Activated CD4-positive, alpha-beta T cell treated with anti-CD3 and anti-CD28 coated beads for 36 hours (primary cell): ENCODE measurements around the gene PPP1CA. TPM values are rescaled to one million over a fixed set of nuclear protein-coding genes. Genes with fewer than 3 reads are reported as not detected.

ENCODE experiments used
- ATAC-seq: fragments of 200-7000 bp; cut with Tn5 transposase; one replicate; pipeline ENCODE4 v1.10.0; 2021; ENCODE audit warnings: mild to moderate bottlenecking, moderate library complexity
- CTCF ChIA-PET: fragments of 350-600 bp; sonication (Branson Sonifier 250); formaldehyde crosslinking; loops from one replicate; lab custom pipeline; 2021; ENCODE audit warnings: antibody characterized with exemption; lab: Charles Lee
- POLR2A ChIA-PET: fragments of 350-600 bp; sonication (Branson Sonifier 250); formaldehyde crosslinking; loops from one replicate; lab custom pipeline; 2021; ENCODE audit warnings: antibody characterized with exemption, inconsistent platforms; lab: Charles Lee
- DNase-seq: peaks from one replicate; pipeline ENCODE4 v3.0.0-alpha.2; 2020
- H3K27ac Mint-ChIP-seq: one replicate; pipeline ENCODE4 v1.8.0; 2021; ENCODE audit warnings: mixed read lengths
- H3K27me3 Mint-ChIP-seq: one replicate; pipeline ENCODE4 v1.8.0; 2021; ENCODE audit warnings: mixed read lengths
- H3K36me3 Mint-ChIP-seq: one replicate; pipeline ENCODE4 v1.8.0; 2021; ENCODE audit warnings: low read depth, mixed read lengths
- H3K4me1 Mint-ChIP-seq: one replicate; pipeline ENCODE4 v1.8.0; 2021; ENCODE audit warnings: mixed read lengths
- H3K4me3 Mint-ChIP-seq: one replicate; pipeline ENCODE4 v1.8.0; 2021; ENCODE audit warnings: mild to moderate bottlenecking, moderate library complexity, mixed read lengths
- H3K9me3 Mint-ChIP-seq: one replicate; pipeline ENCODE4 v1.8.0; 2021; ENCODE audit warnings: low read depth, mixed read lengths
- intact Hi-C, 2 experiments: fragments of 100-400 bp; cut with DNase I in 1 of 2; cut with micrococcal nuclease in 1 of 2; formaldehyde crosslinking; loops; one replicate each; pipeline versions ENCODE4 v1.14.2 to v1.15.1; 2022 to 2024; cut with DNase I, micrococcal nuclease
- total RNA-seq, 2 experiments: library from RNA; stranded (reverse); gene quantifications; one replicate each; pipeline ENCODE4 v1.2.3, GENCODE V29; 2021

Gene PPP1CA
- total RNA-seq, 2 experiments from 2014 or later, result 199 to 227 TPM

DNA sequence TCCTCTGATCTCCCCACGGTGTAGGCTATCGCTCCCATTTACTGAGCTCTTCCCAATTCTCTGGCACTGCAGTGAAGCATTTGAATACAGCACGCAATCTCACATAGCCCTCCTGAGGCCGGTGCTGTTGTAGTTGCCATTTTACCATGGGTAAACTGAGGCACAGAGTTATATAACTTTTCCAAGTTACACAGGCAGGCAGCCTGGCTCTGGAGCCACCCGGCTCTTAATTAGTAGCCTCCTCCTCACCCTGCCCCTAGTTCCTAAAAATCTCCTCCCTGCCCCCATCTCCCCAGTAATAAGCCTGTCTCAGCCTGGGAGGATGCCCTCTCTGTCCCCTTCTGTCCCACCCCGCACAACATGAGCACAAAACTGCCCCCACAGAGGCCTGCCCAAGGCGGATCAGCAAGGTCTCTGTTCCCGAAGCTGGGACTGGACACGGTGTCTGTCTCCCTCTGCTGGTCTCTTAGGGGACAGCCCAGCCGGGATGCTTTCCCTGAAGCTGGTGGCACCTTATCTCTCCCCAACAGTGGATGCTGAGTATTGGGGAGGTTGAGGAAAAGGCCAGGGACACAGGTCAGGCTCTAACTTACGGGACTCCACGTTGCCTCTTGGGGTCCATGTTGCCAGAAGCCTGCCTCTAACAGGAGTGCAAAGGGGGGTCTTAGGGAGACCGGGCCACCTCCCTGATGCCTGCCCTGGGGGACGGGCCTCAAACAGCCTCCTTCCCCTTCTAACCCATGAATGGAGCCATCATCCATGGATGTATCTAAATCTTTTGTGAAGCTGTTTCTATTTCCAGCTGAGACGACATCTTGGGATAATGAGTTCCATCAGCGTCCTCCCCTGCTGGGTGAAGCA is 19.2 kb downstream of the PPP1CA start:
- no peaks in the 10 kb centered on the region for H3K27me3 Mint-ChIP-seq
- H3K4me3 Mint-ChIP-seq, result no peak overlapping the region
- H3K4me1 Mint-ChIP-seq, result peaks cover 2% of the 10 kb centered on the region
- ATAC-seq, result peak; percentile 97
- intact Hi-C loops, result loop anchor here (1.0 to 5.0 kb wide), 7 partner anchors 25 to 301 kb away; partner anchors contain the start of gene GRK2 (in 2 of the 2)
- POLR2A ChIA-PET, result interaction anchor here (0.5 to 1.0 kb wide), 4 partner anchors 31 to 328 kb away, joined by 3 to 5 read pairs (median 4); no protein-coding TSS in a partner anchor
- DNase-seq, result peak; percentile 90
- H3K9me3 Mint-ChIP-seq, result no peaks in the 10 kb centered on the region
- no peak overlapping the region for H3K27ac Mint-ChIP-seq
- CTCF ChIA-PET, result interaction anchor here (0.5 to 20.0 kb wide), 41 partner anchors 8 to 1026 kb away, joined by 3 to 445 read pairs (median 3); partner anchors contain the start of genes POLD4, PPP1CA and RAD9A
- no peaks in the 10 kb centered on the region for H3K36me3 Mint-ChIP-seq

DNA sequence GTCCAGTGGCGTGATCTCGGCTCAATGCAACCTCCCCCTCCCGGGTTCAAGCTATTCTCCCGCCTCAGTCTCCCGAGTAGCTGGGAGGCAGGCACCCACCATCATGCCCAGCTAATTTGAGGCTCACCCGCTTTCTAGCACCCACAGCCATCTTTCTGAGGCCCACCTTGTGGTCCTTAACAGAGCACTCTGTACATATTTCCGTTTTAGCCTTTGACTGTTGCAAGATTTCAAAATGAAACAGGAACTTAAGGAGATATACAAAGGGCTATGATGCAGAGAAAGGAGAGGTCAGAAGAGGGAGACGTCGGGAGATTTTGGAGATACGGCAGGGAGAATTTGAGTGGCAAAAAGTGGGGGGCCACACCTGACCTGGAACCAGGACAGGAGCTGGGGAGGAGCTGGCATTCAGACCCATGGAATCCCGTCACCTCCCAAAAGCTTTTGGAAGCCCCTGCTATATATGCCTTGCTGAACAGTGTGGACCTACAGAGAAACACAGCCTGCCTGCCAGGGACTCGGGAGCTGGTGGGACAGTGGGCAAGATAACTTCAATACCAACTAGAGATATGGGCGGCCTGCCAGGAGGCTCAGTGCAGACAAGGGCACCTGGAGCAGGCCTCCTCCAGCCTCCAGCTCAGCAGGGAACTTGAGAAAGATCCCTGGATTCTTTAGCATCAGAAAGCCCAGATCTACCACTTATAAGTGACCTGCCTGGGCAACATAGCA is 20.2 kb downstream of the PPP1CA start:
- intact Hi-C loops, result loop anchor here in 1 of 2 experiments (5.0 kb wide), 1 partner anchor 114 kb away; the partner anchor contains the start of gene GRK2
- ATAC-seq (no peak), DNase-seq (no peak)
- Mint-ChIP-seq H3K4me1 (peaks cover 2% of the 10 kb centered on the region), H3K27ac (no peak overlapping the region), H3K27me3 (peaks cover 2% of the 10 kb centered on the region), H3K9me3 (no peaks in the 10 kb centered on the region), H3K4me3 (no peak overlapping the region), H3K36me3 (no peaks in the 10 kb centered on the region)
- CTCF ChIA-PET, result interaction anchor here (0.6 to 20.0 kb wide), 24 partner anchors 8 to 194 kb away, joined by 3 to 445 read pairs (median 5); partner anchors contain the start of genes POLD4 and RAD9A
- POLR2A ChIA-PET, result no interaction called here

DNA sequence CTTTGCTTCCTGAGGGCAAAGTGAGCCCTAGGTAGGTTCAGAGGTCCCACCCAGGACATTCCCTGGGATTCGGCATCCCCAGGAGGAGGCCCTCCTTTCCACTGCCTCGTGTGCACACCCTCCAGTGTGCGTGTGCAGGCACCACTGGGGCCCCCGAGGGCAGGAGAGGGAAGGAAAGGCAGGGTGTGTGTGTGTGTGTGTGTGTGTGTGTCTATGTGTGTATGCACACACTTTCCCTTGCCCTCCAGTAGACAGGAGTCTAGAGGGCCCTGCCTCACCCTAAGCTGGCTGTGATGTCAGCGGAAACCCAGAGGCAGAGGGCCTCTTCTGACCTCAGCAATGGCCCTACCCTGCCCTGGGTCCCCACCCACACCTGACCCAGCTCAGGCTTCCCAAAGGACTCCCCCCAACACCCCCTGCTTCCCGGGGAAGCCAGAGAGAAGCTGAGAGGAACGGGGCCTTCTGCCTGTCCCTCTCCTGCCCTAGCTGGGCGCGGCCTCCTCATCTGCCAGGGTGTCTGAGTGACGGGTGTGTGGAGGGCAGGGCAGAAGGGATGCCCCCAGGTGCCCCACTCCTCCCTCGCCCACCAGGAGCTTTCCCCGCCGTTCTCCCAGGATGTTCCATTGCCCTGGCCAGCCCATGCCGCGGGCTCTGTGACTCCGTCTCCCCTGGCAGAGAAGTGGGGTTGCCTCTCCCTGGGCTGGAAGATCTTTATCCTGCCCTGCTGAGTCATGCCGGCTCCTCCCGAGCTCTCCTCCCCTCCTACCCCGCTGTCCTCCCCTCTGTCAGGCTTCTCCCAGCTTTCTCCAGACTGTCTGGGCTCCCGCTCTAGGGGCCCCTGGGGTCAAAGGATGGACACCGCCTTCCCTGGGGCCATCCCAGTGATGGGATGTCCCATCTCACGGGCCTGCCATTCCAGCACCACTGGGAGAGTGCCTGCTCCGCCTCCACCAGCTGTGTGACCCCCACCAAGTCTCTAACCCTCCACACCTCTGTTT is 22.3 kb downstream of the PPP1CA start:
- DNase-seq (no peak), ATAC-seq (no peak)
- no peak overlapping the region for H3K27ac Mint-ChIP-seq
- no peaks in the 10 kb centered on the region for H3K36me3 Mint-ChIP-seq
- CTCF ChIA-PET, result interaction anchor here (0.9 to 20.0 kb wide), 4 partner anchors 8 to 34 kb away, joined by 3 to 445 read pairs (median 53); partner anchors contain the start of gene POLD4
- H3K4me1 Mint-ChIP-seq, result peaks cover 7% of the 10 kb centered on the region
- intact Hi-C loops, result loop anchor here in 1 of 2 experiments (5.0 kb wide), 1 partner anchor 112 kb away; the partner anchor contains the start of gene GRK2
- H3K9me3 Mint-ChIP-seq, result no peaks in the 10 kb centered on the region
- peaks cover 9% of the 10 kb centered on the region for H3K27me3 Mint-ChIP-seq
- POLR2A ChIA-PET, result no interaction called here
- no peak overlapping the region for H3K4me3 Mint-ChIP-seq

DNA sequence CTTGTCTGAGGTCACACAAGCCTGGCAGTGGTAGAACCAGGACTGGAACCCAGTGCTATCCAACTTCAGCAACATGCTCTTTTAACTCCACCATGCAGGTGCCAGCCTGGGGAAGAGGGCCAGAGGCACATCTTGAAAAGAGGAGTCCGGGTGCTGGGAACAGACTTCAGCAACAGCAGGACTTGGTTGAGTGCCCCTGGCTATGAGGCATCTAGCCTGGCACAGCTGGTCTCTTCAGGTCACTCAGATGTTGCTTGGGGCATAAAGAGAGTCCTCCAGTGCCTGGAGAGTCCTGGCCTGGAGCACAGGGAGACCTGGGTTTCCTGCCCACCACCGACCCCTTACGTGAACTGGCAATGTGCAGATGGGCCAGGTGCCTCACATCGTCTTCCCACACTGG is 23.1 kb downstream of the PPP1CA start:
- ChIA-PET CTCF (interaction anchor here (0.9 to 20.0 kb wide), 2 partner anchors 8 to 24 kb away, joined by 4 to 445 read pairs; partner anchors contain the start of gene POLD4), POLR2A (interaction anchor here (0.6 kb wide), 1 partner anchor 652 kb away, joined by 3 read pairs; the partner anchor contains the start of gene NDUFS8)
- H3K27me3 Mint-ChIP-seq, result peaks cover 15% of the 10 kb centered on the region
- H3K4me3 Mint-ChIP-seq, result no peak overlapping the region
- no peak overlapping the region for H3K27ac Mint-ChIP-seq
- intact Hi-C loops, result no loop called here
- no peak for DNase-seq
- H3K36me3 Mint-ChIP-seq, result no peaks in the 10 kb centered on the region
- peaks cover 13% of the 10 kb centered on the region for H3K4me1 Mint-ChIP-seq
- ATAC-seq, result no peak
- H3K9me3 Mint-ChIP-seq, result no peaks in the 10 kb centered on the region

DNA sequence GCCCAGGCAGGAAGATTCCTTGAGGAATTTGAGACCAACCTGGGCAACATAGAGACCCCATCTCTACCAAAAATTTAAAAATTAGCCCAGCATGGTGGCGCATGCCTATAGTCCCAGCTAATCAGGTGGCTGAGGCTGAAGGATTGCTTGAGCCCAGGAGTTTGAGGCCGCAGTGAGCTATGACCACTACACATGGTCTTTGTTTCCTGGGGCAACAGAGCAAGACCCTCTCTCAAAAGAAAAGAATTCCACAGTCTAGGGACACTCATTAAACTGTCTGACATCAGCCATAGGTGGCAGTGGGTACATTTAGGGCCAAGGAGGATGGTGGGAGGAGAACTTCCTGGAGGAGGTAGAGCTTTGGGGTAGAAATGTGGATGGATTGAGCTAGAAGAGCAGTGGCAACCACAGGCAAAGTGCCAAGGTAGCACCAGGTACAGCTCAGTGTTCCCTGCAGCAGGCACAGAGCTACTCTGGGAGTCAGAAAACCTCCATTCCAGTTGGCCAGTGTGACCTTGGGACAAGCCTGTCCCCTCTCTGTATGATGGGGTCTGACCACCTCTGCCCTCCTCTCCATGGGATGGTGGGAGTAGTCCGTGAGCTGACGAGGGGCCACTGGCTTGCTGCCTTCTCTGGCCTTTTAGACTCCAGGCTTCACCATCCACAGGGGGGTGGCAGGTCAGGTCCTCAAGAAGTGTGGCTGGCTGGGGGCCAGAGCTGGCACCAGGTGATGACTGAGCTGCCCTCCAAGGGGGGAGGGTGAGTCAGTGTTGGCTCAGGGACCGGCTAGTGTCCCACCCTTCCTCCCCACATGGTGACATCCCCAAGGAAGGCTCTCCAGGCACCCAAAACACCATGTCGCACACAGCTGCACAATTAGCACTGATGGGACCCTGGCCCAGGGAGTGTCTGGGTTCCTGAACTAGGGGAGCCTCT is 24.5 kb downstream of the PPP1CA start:
- H3K36me3 Mint-ChIP-seq, result no peaks in the 10 kb centered on the region
- DNase-seq (no peak), ATAC-seq (no peak)
- ChIA-PET CTCF (interaction anchor here (0.5 to 20.0 kb wide), 8 partner anchors 10 to 295 kb away, joined by 3 to 445 read pairs (median 4); partner anchors contain the start of gene POLD4), POLR2A (interaction anchor here (0.6 kb wide), 1 partner anchor 100 kb away, joined by 5 read pairs; no protein-coding TSS in a partner anchor)
- H3K27ac Mint-ChIP-seq, result no peak overlapping the region
- intact Hi-C loops, result no loop called here
- no peaks in the 10 kb centered on the region for H3K9me3 Mint-ChIP-seq
- H3K4me1 Mint-ChIP-seq, result peaks cover 13% of the 10 kb centered on the region
- H3K4me3 Mint-ChIP-seq, result no peak overlapping the region
- H3K27me3 Mint-ChIP-seq, result peaks cover 16% of the 10 kb centered on the region

DNA sequence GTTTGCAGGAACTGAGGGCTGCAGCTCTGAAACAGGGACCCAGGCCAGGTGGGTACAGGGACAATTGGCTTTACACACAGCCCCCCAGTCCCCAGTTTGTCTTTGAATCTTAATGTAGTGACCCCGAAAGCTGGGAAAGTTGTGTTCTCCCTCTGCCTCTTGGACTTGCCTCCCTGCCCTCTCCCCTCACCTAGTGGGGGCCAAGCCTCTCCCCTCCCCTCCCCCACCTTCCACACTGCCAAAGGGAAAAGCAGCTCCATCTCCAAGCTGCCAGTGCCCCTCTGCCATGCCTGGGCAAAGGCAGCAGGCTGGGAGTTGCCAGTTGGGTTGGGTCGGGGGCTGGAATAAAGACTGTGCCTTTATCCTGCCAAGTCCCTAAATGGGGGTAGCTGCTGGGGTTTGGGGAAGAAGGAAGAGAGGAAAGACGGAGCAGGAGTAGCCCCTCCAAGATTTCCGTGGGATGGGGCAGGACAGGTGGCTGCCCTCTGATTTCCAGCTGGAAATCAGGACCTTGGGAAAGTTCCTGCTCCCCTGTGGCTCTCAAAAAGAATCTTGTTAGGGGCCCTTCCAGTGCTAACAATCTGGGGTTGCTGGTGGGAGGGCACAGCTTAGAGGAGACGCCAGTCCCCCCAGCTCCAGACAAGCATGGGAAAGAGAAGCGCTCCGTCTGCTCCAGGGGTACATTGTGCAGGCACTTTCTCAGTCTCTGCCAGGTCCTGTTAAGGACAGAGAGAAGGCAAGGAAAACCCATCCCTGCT is 25.4 kb downstream of the PPP1CA start:
- no peak for DNase-seq
- Mint-ChIP-seq H3K4me1 (peaks cover 20% of the 10 kb centered on the region), H3K9me3 (no peaks in the 10 kb centered on the region), H3K27me3 (peaks cover 23% of the 10 kb centered on the region), H3K36me3 (no peaks in the 10 kb centered on the region), H3K4me3 (no peak overlapping the region), H3K27ac (no peak overlapping the region)
- POLR2A ChIA-PET, result no interaction called here
- intact Hi-C loops, result no loop called here
- CTCF ChIA-PET, result interaction anchor here (0.8 to 20.0 kb wide), 4 partner anchors 11 to 238 kb away, joined by 4 to 445 read pairs (median 8); partner anchors contain the start of gene POLD4
- no peak for ATAC-seq

DNA sequence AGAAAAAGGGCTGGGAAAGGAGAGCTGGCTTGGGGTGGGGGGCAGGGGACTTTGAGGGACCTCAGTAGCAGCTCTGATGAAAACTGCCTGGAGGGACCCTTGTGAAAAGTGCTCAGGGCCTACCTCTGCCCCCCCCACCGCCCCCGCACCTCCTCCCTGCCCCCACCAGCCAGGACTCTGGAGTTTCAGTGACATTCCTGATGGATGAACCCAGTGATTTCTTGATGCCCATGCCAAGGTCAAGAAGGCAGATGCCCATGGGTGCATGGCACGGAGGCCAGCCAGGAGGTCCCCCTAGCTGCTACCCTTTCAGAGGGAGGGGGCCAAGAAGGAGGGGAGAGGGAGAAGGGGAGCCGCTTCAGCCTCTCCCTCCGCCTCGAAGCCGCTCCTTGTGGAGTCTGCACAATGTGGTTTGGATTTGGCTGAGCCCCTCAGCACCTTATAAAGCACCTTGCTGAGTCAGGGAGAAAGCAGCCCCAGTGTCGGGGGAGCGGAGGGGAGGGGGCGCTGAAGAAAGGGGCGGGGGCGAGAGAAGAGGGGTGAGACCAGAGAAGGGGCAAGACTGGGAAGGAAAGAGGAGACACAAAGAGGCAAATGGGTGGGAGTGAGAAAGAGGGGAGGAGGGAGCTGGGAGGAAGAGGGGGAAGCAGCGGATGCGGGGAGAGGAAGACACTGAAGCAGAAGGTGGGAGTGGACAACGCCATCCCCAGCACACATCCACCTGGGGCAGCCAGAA is 26.2 kb downstream of the PPP1CA start:
- ChIA-PET CTCF (interaction anchor here (0.7 to 20.0 kb wide), 3 partner anchors 21 to 30 kb away, joined by 3 to 445 read pairs (median 13); partner anchors contain the start of gene POLD4), POLR2A (no interaction called here)
- no peak for ATAC-seq
- no peak overlapping the region for H3K27ac Mint-ChIP-seq
- peaks cover 25% of the 10 kb centered on the region for H3K4me1 Mint-ChIP-seq
- no peaks in the 10 kb centered on the region for H3K9me3 Mint-ChIP-seq
- no peak for DNase-seq
- intact Hi-C loops, result no loop called here
- H3K4me3 Mint-ChIP-seq, result no peak overlapping the region
- no peaks in the 10 kb centered on the region for H3K36me3 Mint-ChIP-seq
- peaks cover 28% of the 10 kb centered on the region for H3K27me3 Mint-ChIP-seq

DNA sequence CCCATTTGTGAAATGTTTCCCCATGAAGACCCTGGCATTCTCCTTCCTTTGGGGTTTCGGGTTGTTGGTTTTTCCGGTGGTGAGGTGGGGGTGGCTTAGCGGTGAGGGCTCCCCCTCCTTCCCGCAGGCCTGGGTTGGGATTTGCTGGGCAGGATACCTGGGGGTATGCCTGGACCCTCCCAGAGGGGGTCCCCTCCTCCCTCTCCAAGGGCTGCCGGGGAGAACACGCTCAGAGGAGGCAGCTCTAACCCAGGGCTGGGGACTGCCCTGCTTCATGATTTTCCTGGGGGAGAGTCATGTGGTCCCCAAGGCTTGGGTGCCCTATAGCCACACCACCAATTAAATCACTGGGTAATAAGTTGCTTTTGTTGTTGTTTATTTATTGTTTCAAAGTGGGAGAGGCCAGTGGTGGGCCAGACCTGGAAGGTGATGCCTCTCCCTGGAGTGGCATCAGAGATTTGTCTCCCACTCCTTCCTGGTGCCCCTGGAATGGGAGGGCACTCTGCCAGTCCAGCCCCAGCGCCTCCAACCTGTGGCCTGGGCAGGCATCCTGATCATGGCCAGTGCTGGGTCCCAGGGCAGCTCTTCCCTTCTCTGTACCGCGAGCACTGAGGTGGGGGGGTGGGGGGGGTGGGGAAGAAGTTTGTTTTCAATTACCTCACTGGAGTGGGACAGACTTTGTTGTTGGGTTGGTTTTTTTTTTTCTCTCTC is 26.9 kb downstream of the PPP1CA start:
- intact Hi-C loops, result no loop called here
- H3K4me1 Mint-ChIP-seq, result peaks cover 27% of the 10 kb centered on the region
- H3K36me3 Mint-ChIP-seq, result no peaks in the 10 kb centered on the region
- POLR2A ChIA-PET, result no interaction called here
- DNase-seq (no peak), ATAC-seq (no peak)
- H3K9me3 Mint-ChIP-seq, result no peaks in the 10 kb centered on the region
- CTCF ChIA-PET, result interaction anchor here (0.7 to 20.0 kb wide), 8 partner anchors 8 to 113 kb away, joined by 3 to 445 read pairs (median 3); partner anchors contain the start of gene POLD4
- peaks cover 30% of the 10 kb centered on the region for H3K27me3 Mint-ChIP-seq
- peak overlapping the region; percentile 71 for H3K4me3 Mint-ChIP-seq
- no peak overlapping the region for H3K27ac Mint-ChIP-seq
